WTC11 (cell line): ENCODE measurements around the gene MEF2D.

Source experiments
- CBFB ChIP-seq: sonication (generic); formaldehyde crosslinking; IDR thresholded peaks from 2 replicates; pipeline ENCODE4 v1.8.1; 2022; ENCODE audit warnings: mild to moderate bottlenecking, low read depth, missing genetic modification reagents
- CREM ChIP-seq: sonication (generic); formaldehyde crosslinking; IDR thresholded peaks from 2 replicates; pipeline ENCODE4 v1.8.1; 2022; ENCODE audit warnings: mild to moderate bottlenecking, missing genetic modification reagents, moderate library complexity
- EMX1 ChIP-seq: fragments of 250-450 bp; sonication (Bioruptor Pico); IDR thresholded peaks from 2 replicates; pipeline ENCODE4 v1.8.0; 2021; ENCODE audit warnings: mild to moderate bottlenecking
- ZNF263 ChIP-seq: sonication (generic); formaldehyde crosslinking; IDR thresholded peaks from 2 replicates; pipeline ENCODE4 v1.8.1; 2022; ENCODE audit warnings: low read depth, mild to moderate bottlenecking, moderate library complexity, missing genetic modification reagents
- TF ChIP-seq, protein P1 (sequence below): sonication (generic); formaldehyde crosslinking; IDR thresholded peaks from 2 replicates; pipeline ENCODE4 v1.8.1; 2022; ENCODE audit warnings: mild to moderate bottlenecking, moderate library complexity, missing genetic modification reagents
- TF ChIP-seq, protein P2 (sequence below): sonication (generic); formaldehyde crosslinking; IDR thresholded peaks from 2 replicates; pipeline ENCODE4 v1.8.1; 2023; ENCODE audit warnings: mild to moderate bottlenecking, missing genetic modification reagents, moderate library complexity
- TF ChIP-seq, protein P3 (sequence below): fragments of 200-600 bp; IDR thresholded peaks from 2 replicates; pipeline ENCODE4 v1.8.0; 2022; ENCODE audit warnings: antibody characterized with exemption

DNA sequence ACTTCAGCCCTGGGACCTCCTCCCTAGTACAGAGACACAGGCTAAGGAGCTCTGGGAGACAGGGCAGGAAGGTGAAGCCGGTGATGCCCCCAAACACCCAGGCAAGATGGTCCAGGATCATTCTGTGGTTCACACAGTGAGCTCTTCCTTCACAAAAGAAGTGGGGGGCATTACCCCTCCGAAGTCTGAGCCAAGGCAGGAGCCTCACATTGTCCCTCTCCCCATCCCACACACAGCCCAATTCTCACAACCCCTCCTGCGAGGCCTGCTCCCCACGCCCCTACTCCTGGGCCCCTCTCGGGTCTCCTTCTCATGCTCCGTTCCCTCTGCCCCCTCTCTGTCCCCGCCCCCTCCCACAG is 10.7 kb downstream of the MEF2D start:
- TF ChIP-seq, protein P1, sequence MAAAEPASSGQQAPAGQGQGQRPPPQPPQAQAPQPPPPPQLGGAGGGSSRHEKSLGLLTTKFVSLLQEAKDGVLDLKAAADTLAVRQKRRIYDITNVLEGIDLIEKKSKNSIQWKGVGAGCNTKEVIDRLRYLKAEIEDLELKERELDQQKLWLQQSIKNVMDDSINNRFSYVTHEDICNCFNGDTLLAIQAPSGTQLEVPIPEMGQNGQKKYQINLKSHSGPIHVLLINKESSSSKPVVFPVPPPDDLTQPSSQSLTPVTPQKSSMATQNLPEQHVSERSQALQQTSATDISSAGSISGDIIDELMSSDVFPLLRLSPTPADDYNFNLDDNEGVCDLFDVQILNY (CRISPR knock-in tag) = no peak
- TF ChIP-seq, protein P2, sequence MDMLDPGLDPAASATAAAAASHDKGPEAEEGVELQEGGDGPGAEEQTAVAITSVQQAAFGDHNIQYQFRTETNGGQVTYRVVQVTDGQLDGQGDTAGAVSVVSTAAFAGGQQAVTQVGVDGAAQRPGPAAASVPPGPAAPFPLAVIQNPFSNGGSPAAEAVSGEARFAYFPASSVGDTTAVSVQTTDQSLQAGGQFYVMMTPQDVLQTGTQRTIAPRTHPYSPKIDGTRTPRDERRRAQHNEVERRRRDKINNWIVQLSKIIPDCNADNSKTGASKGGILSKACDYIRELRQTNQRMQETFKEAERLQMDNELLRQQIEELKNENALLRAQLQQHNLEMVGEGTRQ (CRISPR knock-in tag) = no peak
- TF ChIP-seq CBFB (CRISPR knock-in tag) (no peak), ZNF263 (CRISPR knock-in tag) (no peak), CREM (no peak), EMX1 (CRISPR knock-in tag) (no peak)
- TF ChIP-seq, protein P3, sequence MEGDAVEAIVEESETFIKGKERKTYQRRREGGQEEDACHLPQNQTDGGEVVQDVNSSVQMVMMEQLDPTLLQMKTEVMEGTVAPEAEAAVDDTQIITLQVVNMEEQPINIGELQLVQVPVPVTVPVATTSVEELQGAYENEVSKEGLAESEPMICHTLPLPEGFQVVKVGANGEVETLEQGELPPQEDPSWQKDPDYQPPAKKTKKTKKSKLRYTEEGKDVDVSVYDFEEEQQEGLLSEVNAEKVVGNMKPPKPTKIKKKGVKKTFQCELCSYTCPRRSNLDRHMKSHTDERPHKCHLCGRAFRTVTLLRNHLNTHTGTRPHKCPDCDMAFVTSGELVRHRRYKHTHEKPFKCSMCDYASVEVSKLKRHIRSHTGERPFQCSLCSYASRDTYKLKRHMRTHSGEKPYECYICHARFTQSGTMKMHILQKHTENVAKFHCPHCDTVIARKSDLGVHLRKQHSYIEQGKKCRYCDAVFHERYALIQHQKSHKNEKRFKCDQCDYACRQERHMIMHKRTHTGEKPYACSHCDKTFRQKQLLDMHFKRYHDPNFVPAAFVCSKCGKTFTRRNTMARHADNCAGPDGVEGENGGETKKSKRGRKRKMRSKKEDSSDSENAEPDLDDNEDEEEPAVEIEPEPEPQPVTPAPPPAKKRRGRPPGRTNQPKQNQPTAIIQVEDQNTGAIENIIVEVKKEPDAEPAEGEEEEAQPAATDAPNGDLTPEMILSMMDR = no peak
